ENCODE results near the gene MPO.

The MPO gene

DNA sequence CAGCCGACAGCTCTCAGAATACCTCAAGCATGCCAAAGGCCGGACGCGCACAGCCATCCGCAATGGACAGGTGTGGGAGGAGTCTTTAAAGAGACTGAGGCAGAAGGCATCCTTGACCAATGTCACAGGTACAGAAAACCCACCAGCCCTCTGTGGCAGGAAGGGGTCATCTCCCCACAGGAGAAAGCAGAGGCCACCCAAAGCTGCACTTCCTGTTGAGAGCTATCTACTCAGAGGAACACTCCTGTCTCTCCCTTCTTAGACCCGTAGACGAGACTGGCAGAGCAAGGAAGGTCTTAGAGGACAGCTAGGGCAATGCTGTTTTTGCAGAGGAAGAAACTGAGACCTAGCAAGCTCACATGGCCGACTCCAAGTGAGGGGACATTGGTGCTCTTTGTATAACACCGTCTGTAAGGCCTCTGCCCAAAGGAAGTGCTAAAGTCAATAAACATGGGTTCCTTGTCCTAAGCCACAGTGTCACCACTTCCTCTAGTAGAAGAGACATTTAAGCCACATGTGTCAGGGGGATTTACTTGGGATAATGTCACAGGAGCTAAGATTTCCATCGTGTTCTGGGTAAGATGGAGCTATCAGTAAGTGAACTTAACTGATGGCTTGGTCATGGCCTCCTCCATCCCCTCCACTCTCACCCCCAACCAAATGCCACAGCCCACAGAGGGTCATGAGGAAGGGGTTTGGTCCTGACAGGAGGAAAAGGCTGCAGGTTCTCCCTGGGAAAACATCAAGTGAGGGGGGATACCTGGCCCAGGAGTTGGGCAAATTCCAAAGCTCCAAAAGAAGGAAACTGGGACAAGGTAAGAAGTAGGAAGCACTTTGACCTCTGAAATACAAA, 33.0 kb downstream of the MPO start:
- H3K4me3 ChIP-seq (replicated peaks in 1 of 2; ENCODE audit: low read depth in 2 of 2, low read length in 2 of 2) = no peak overlapping the region
- TF ChIP-seq, protein P1, sequence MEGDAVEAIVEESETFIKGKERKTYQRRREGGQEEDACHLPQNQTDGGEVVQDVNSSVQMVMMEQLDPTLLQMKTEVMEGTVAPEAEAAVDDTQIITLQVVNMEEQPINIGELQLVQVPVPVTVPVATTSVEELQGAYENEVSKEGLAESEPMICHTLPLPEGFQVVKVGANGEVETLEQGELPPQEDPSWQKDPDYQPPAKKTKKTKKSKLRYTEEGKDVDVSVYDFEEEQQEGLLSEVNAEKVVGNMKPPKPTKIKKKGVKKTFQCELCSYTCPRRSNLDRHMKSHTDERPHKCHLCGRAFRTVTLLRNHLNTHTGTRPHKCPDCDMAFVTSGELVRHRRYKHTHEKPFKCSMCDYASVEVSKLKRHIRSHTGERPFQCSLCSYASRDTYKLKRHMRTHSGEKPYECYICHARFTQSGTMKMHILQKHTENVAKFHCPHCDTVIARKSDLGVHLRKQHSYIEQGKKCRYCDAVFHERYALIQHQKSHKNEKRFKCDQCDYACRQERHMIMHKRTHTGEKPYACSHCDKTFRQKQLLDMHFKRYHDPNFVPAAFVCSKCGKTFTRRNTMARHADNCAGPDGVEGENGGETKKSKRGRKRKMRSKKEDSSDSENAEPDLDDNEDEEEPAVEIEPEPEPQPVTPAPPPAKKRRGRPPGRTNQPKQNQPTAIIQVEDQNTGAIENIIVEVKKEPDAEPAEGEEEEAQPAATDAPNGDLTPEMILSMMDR (IDR thresholded peaks at IDR 0.05; ENCODE audit: low read depth, low read length) = no peak
- DNase-seq (ENCODE audit: low read depth in 2 of 2) = no peak

DNA sequence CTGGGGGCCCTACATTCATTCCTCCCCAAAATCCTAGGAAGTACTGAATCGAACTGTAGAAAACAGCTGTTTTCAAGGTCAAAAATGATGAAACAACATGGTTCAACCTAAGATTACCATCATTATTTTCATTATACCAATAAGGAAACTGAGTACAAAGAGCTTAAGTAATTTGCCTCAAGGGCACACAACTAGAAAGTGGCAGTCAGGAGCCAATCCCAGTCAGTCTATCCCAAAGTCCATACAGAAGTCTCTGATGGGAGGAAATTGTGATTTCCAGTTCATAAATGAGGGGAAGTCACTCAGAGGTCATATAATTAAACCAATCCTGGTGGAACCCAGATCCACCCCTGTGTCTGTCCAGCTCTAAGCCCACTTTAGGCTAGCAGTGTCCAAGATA, 34.0 kb downstream of the MPO start:
- TF ChIP-seq, protein P1 (IDR thresholded peaks at IDR 0.05; ENCODE audit: low read depth, low read length) = no peak
- no peak for DNase-seq (ENCODE audit: low read depth in 2 of 2)
- H3K4me3 ChIP-seq (replicated peaks in 1 of 2; ENCODE audit: low read depth in 2 of 2, low read length in 2 of 2) = no peak overlapping the region

DNA sequence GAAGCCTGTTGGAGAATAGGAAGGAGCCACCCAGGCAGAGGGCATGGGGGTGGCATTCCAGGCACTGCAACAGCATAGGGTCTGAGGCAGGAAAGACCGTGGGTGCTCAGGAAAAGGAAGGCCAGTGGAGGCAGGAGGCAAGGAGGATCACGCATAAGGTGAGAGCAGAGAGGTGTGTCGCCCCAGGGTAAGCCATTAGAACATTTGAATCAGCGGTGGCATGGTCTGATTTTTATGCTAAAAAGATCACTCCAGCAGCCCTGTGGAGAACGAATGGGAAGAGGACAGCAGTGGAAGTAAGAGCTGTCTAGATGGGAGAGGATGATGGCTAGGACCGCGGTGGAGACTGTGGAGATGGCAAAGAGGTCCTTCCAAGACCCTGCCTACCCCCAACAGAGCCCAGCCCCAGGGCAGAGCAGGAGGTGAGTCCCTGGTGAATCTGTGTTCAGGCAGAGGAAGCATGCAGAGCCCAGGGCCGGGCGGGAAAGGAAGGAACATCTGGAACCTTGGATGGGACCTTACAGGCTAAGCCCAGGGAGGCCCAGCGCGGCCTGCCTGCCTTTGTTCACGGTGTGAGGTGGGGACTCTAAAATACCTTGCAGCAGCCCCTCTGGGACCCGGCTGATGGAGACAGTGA, 34.5 kb downstream of the MPO start:
- TF ChIP-seq, protein P1 (IDR thresholded peaks at IDR 0.05; ENCODE audit: low read depth, low read length) = no peak
- no peak overlapping the region for H3K4me3 ChIP-seq (replicated peaks in 1 of 2; ENCODE audit: low read depth in 2 of 2, low read length in 2 of 2)
- DNase-seq (ENCODE audit: low read depth in 2 of 2) = no peak

DNA sequence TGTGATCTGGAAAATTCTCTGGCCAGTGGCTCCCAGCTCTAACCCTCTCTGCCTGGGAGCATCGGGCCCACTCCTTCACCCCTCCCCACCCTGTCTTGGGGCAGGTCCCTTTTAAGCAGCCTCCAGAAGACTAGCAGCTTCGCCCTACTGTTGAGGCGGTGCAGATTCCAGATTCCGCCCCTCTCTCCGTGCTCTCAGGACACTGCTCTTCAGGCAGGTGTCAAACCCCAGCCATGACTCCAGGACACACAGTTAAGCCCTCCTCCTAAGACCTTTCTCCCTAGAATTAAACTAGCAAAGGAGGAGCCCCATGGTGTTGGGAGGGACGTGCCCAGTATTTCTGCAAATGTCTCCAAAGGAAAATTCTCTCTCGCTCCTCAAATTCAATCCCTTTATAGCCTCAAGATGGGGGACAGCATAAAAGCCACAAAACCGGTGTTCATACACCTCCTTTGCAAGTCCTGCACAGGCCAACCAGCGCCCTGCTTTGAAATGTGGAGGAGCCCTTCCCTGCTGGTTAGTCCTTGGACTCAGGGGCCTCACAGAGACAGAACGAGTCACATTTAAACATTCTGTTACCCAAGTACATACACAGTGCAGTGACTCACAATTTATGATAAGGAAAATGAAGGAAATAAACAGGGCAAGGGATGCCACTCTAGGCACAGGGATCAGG, 35.2 kb downstream of the MPO start:
- TF ChIP-seq, protein P1 (IDR thresholded peaks at IDR 0.05; ENCODE audit: low read depth, low read length) = no peak
- peak in 1 of 2 donors; percentile 13 for DNase-seq (ENCODE audit: low read depth in 2 of 2)
- H3K4me3 ChIP-seq (replicated peaks in 1 of 2; ENCODE audit: low read depth in 2 of 2, low read length in 2 of 2) = no peak overlapping the region

DNA sequence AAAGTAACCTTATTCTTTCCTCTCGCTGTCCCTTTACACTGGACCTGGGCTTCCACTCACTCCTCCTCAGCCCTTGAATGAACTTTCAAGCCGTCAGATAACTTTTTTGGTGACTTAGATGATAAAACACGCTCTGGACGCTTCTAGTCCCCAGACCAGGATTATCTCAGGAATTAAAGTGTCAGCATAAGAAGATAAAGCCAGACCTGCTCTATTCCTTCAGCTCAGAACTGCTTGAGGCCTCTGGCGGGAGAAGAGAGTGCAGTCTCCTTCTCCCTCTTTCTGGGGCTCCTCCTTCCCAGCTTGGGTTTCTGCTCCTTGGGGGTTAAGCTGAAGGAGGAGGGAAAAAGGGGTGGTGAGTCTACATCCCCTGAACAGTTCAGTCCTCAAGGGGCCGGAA, 35.8 kb downstream of the MPO start:
- DNase-seq (ENCODE audit: low read depth in 2 of 2) = no peak
- TF ChIP-seq, protein P1 (IDR thresholded peaks at IDR 0.05; ENCODE audit: low read depth, low read length) = no peak

DNA sequence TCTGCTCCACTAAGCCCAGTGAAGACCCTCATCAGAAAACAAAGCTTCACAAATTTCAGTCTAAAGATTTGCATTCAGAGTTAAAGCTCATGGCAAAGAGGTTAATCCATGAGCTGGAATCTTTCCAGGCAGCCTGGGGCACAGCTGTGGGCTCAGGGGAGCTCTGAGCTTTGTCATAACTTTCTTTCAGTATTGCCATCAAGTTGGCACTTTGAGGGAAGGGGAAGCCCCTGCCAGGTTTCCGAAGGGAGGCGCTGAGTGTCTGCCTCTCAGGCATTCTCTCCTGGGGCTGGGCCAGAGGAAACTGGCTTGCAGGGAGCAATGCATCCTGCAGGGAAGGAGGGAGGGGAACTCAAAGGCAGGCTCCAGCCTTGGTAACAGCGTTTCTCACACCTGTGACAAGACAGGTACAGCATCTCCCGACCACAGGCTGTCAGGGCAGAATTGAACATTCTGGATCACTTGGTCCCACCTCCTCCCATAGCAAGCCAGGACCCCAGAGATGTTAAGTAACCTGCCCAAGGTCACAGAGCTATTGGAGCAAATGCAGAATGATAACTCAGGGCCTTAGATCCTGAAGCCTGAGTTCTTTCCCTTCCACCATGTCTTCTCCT, 38.5 kb downstream of the MPO start:
- TF ChIP-seq, protein P1 (IDR thresholded peaks at IDR 0.05; ENCODE audit: low read depth, low read length) = no peak
- DNase-seq (ENCODE audit: low read depth in 2 of 2) = no peak
- no peak overlapping the region for H3K4me3 ChIP-seq (replicated peaks in 1 of 2; ENCODE audit: low read depth in 2 of 2, low read length in 2 of 2)

More for the DNA sequence above, 35.8 kb downstream of the MPO start:
- H3K4me3 ChIP-seq (replicated peaks in 1 of 2; ENCODE audit: low read depth in 2 of 2, low read length in 2 of 2) = no peak overlapping the region

Data from cardiac fibroblast (primary cell).